ENCODE measurements around the gene RIC3.

The RIC3 gene

GRCh38 chr11:8086571-8086970, 82.3 kb downstream of the RIC3 start:
- DNase-seq (ENCODE audit: low read depth): no peak
- TF ChIP-seq, protein P1, sequence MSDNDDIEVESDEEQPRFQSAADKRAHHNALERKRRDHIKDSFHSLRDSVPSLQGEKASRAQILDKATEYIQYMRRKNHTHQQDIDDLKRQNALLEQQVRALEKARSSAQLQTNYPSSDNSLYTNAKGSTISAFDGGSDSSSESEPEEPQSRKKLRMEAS (IDR thresholded peaks at IDR 0.05; ENCODE audit: low read depth, low read length): no peak
- TF ChIP-seq, protein P2, sequence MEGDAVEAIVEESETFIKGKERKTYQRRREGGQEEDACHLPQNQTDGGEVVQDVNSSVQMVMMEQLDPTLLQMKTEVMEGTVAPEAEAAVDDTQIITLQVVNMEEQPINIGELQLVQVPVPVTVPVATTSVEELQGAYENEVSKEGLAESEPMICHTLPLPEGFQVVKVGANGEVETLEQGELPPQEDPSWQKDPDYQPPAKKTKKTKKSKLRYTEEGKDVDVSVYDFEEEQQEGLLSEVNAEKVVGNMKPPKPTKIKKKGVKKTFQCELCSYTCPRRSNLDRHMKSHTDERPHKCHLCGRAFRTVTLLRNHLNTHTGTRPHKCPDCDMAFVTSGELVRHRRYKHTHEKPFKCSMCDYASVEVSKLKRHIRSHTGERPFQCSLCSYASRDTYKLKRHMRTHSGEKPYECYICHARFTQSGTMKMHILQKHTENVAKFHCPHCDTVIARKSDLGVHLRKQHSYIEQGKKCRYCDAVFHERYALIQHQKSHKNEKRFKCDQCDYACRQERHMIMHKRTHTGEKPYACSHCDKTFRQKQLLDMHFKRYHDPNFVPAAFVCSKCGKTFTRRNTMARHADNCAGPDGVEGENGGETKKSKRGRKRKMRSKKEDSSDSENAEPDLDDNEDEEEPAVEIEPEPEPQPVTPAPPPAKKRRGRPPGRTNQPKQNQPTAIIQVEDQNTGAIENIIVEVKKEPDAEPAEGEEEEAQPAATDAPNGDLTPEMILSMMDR (IDR thresholded peaks at IDR 0.05; ENCODE audit: low read depth, low read length): no peak
- TF ChIP-seq MYC (IDR thresholded peaks at IDR 0.05; ENCODE audit: low read depth, low read length) (no peak), POLR2A (IDR thresholded peaks at IDR 0.05; ENCODE audit: extremely low read depth, insufficient read length) (no peak)
- H3K4me3 ChIP-seq (ENCODE audit: low read depth, low read length): no peak overlapping the region

- no peak overlapping the region for H3K4me3 ChIP-seq (ENCODE audit: low read depth, low read length)
- no peak for TF ChIP-seq POLR2A (IDR thresholded peaks at IDR 0.05; ENCODE audit: extremely low read depth, insufficient read length)
- TF ChIP-seq MYC (IDR thresholded peaks at IDR 0.05; ENCODE audit: low read depth, low read length): no peak
- TF ChIP-seq, protein P2 (IDR thresholded peaks at IDR 0.05; ENCODE audit: low read depth, low read length): no peak
- TF ChIP-seq, protein P1 (IDR thresholded peaks at IDR 0.05; ENCODE audit: low read depth, low read length): no peak
- no peak for DNase-seq (ENCODE audit: low read depth)
Measured at GRCh38 chr11:8086001-8086479, 82.8 kb downstream of the RIC3 start.

DNA sequence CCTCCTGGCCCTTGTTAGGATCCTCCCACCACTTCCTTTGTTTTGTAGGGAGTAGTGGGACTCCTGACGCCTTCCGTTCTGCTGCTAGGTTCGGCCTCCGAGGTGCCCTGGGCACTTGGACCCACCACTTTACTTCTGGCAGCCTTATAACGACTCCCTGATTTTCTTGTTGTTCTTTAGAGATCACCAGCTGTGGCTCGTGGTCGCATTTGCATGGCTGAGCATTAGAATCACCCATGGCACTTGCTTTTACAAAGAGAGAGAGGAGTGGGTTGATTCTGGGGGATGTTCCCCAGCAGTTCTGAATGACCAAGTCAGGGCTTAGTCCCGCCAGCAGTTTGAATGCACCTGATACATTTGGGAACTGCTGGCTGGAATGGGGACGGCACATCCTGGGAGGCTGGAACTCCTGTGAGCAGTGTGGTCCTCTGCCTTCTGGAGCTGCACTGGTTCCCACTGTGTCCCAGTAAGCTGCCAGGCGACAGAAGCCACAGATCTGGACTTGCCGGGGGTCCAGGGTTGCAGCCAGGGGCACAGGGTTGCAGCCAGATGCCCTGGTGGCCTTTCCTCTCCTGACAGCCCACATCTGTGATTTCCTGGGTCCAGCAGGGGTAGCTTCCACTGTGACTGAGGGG, 83.7 kb downstream of the RIC3 start:
- DNase-seq (ENCODE audit: low read depth): no peak
- TF ChIP-seq MYC (IDR thresholded peaks at IDR 0.05; ENCODE audit: low read depth, low read length): no peak
- TF ChIP-seq, protein P1 (IDR thresholded peaks at IDR 0.05; ENCODE audit: low read depth, low read length): no peak
- TF ChIP-seq POLR2A (IDR thresholded peaks at IDR 0.05; ENCODE audit: extremely low read depth, insufficient read length): no peak
- TF ChIP-seq, protein P2 (IDR thresholded peaks at IDR 0.05; ENCODE audit: low read depth, low read length): no peak
- no peak overlapping the region for H3K4me3 ChIP-seq (ENCODE audit: low read depth, low read length)

- no peak overlapping the region for H3K4me3 ChIP-seq (ENCODE audit: low read depth, low read length)
- DNase-seq (ENCODE audit: low read depth): no peak
- TF ChIP-seq MYC (IDR thresholded peaks at IDR 0.05; ENCODE audit: low read depth, low read length): no peak
- TF ChIP-seq, protein P2 (IDR thresholded peaks at IDR 0.05; ENCODE audit: low read depth, low read length): no peak
- TF ChIP-seq, protein P1 (IDR thresholded peaks at IDR 0.05; ENCODE audit: low read depth, low read length): no peak
- no peak for TF ChIP-seq POLR2A (IDR thresholded peaks at IDR 0.05; ENCODE audit: extremely low read depth, insufficient read length)
Measured at GRCh38 chr11:8084352-8084751, 84.5 kb downstream of the RIC3 start.

DNA sequence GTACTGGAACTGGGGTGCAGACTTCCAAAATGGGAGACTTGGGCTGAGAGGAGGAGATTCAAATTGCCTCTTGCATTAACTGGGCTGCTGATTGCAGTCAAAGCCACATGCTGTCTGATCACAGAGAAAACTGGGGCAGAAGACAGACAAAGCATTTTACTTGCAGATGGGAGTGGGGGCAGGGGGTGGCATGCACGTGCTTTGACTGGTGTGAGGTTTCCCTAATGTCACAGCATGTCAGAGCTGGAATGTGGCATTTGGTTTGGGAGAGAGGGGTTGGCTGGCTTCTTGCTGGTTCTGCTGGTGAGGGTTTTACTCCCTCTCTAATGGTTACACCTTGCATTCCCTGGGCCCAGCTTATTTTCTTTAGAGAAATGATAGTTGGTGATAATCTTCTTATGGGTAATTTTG, 84.9 kb downstream of the RIC3 start:
- DNase-seq (ENCODE audit: low read depth): no peak
- TF ChIP-seq POLR2A (IDR thresholded peaks at IDR 0.05; ENCODE audit: extremely low read depth, insufficient read length) (no peak), MYC (IDR thresholded peaks at IDR 0.05; ENCODE audit: low read depth, low read length) (no peak)
- TF ChIP-seq, protein P2 (IDR thresholded peaks at IDR 0.05; ENCODE audit: low read depth, low read length): no peak
- TF ChIP-seq, protein P1 (IDR thresholded peaks at IDR 0.05; ENCODE audit: low read depth, low read length): no peak
- H3K4me3 ChIP-seq (ENCODE audit: low read depth, low read length): no peak overlapping the region

Measured in NB4 (cell line).